Measurements from ENCODE around the gene HAPLN1. TPM values are rescaled to one million over a fixed set of nuclear protein-coding genes. Genes with fewer than 3 reads are reported as not detected.
"Not testable (repeated sequence)": the region's sequence is repeated elsewhere in the genome, so short reads cannot be mapped to it uniquely, and the experiment has no call there.

The HAPLN1 gene
- not detected in 2 replicates for total RNA-seq

DNA sequence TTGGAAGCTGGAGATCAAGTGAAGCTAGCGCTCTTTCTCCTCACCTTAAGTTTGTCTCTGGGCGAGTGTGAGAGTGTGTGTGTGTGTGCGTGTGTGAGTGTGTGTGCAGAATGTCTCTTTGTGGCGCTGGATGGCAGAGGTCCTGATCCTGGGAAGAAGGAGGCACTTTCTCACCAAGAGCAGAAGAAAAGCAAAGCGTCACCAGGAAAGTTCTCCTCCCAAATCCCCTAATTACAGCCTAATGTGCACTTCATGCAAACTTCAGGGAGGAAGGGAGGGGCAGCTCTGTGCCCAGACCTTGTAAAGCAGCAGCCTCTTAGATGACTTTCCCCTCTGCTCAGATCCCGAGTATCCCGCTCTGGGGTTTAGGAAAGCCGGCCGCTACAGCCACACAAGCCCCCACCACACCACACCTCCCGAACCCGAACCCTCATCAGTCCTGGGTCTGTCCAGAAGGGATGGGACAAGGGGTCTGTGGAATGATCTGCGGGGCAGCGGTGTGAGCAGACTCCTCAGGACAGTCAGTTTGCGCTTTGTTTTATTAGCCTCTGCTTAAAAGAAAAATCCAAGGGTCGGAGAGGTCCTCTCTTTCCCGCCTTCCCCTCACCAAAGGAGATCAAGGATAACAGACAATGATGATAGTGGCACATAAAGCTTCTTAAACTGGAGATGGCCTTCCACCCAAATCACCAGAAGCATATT, at the start of gene HAPLN1:
Gene HAPLN1, minus strand, starts transcription at position 20 of the 702 bp plus-strand sequence. CDS start 47,332 bp downstream, outside the sequence.
- no peak for DNase-seq (ENCODE audit: low read depth, low spot score)

DNA sequence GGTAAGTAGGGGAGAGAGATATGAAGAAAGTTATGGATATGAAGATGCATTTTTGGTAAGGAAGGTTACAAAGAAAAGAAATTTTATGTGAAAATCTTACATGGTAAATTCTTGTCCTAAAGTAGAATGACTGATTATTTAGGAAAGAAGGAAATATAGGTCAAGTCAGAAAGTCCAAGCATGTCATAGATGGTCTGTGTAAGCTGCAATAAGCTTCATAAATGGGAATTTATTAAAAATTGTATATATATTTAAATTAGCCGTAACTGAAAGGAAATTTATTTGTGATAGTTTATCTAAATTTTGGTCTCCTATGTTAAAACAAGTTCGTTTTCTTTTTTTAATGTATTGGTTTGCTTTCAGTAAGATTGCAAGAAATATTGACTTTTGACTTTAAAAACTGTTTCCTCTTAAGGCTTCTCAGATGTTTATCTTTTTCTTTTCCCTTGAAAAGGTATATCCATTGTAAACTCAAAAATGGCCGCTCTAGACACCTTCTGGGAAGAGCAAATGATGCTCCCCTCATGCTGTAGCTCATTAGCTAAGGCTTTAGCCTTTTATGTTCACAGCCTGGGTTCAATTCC, 46.8 kb upstream of the HAPLN1 start:
- no peak for DNase-seq (ENCODE audit: low read depth, low spot score)

DNA sequence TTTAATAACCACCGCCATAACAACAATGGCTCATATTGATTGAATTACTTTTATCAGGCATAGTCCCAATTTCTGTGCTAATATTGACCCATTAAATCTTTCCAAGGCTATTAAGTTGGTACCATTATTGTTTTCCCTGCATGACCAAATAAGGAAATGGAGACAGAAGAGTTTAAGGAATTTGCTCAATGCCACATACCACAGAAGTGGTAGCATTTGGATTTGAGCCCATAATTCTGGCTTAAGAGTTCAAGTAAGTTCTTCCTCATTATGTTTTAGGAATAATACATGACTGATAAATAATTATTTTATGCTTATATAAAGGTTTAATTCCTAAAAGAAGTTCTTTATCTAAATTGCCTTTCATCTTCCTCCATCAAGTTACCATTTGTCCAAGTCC, 43.4 kb upstream of the HAPLN1 start:
- DNase-seq (ENCODE audit: low read depth, low spot score) = no peak

DNA sequence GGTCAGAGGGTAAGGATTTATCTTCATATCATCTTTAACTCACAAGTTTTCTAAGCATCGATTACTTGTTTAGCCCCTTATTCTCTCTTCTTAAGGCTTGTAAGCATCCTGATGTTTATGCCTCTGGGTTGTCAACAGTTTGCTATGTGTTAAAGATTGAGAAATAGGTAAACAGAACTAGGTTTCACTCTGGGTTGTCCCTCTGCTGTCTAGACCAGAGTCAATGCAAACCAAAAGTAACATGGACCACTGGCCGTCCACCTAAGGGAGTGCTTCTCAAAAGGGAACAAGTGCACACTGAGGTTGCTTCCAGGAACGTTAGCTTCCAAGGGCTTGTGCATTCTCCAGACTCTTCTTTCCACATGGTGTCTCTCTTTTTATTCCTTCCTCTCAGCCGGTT, 39.9 kb upstream of the HAPLN1 start:
- DNase-seq (ENCODE audit: low read depth, low spot score) = no peak

DNA sequence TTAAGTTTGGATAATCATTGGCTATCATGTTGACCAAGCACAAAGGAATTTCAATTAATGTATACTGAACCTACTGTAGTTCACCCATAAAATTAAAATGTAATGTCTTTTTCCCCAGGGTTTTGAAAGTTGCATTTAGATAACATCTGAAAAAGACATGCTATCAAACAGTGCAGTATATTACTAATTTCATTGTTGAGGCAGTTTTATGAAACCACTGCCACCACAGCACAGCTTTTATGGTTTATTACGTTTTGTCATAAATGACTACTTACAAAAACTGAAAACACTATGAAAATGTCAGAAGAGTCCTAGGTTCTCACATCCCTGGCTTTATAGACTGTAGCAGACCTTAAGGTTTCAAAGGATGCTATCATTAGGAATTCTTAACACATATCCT, 32.0 kb upstream of the HAPLN1 start:
- DNase-seq (ENCODE audit: low read depth, low spot score) = no peak

DNA sequence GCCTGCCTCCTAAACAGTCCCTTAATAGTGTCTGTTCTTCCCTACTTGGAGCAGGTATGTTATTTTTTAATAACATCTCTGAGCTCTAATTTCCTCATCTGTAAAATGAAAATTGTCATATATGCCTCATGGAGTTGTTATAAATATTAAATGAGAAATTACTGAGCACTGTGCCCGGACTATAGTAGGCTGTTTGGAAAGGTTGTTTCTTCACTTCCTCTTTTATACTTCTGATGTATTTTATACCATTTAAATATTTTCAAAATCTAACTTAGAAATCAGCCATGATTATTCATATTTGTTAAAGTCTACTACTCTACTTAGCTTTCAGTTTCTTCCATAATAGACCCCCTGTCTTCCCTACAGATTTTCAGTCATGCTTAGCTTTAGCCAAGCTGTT, 30.5 kb upstream of the HAPLN1 start:
- no peak for DNase-seq (ENCODE audit: low read depth, low spot score)

DNA sequence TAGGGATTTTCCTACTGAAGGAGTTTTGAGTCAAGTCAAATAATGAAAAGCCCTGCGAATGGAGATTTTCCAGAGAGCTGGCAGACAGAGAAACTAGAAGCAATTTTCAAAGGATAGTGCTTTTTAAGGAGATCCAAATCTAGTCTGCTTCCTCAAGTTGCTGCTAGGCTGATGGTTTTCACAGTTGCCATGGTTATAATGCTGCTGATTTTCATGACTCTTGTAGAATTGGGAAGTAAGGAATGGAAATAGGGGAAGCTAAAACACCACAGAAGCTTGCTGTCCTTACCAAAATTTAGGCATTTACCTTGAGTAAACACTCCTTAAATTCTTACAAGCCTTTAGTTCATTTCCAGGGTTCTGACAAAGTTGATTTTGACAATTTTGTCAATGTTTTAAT, 30.1 kb upstream of the HAPLN1 start:
- no peak for DNase-seq (ENCODE audit: low read depth, low spot score)

DNA sequence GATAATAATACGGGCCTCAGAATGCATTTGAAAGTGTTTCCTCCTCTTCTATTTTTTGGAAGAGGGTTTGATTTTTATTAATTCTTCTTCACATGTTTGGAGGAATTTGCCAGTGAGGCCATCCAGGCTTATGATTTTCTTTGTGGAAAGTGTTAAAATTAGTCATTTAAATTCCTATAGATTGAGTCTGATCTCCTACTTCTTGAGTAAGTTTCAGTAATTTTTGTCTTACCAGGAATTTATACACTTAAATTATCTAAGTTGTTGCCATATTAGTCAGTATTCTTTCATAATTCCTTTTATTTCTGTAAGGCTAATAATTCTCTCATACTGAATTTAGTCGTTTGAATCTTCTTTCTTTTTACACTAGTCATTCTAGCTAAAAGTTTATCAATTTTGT, 25.2 kb upstream of the HAPLN1 start:
- DNase-seq (ENCODE audit: low read depth, low spot score) = no peak

DNA sequence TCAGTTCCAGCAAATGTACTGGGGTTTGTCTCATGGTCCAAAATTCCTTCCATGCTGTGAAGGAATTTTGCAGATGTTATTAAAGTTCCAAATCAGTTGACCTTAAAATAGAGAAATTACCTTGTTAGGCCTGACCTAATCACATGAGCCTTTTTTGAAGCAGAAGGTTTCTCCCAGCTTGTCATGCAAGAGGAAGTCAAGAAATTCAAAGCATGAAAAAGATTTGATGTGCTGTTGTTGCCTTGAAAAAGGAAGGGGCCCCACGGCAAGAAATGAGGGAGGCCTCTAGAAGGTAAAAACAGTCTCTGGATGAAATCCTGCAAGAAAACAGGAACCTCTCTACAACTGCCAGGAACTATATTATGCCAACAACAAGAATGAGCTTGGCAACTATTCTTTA, 24.2 kb upstream of the HAPLN1 start:
- DNase-seq (ENCODE audit: low read depth, low spot score) = no peak

DNA sequence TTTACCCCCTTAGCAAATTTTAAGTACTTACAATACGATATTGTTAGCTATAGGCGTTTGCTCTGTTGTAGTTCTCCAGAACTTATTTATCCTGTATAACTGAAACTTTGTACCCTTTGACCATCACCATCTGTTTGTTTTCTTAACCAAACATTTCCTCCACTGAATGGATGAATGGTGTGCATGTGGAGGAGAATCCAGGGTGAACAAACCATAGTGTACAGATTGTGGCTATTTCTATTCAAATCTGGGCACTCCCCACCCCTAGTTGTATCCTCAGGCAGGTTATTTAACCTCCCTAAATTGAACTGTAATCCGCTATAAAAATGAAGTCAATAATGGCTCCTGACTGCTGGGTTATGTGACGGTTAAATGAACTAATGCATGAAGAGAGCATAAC, 21.4 kb upstream of the HAPLN1 start:
- DNase-seq (ENCODE audit: low read depth, low spot score) = no peak

DNA sequence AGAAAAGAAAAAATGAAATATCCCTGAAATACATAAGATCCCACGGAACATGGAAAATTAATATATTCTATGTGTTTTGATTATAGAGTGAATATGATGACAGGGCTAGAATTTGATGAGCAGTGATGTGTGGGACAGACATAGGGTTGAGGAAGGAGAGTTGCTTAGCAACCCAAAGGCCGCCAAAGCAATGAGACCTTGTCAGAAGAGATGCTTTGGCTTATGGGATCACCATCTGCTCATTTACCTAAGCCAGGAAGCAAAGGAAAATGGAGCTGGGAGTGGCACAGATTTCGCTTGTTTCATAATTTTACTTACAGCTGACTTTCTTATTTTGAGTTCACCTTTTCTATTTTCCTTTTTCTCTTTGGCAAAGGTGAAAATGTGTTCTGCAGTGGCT, 20.9 kb upstream of the HAPLN1 start:
- DNase-seq (ENCODE audit: low read depth, low spot score) = no peak

DNA sequence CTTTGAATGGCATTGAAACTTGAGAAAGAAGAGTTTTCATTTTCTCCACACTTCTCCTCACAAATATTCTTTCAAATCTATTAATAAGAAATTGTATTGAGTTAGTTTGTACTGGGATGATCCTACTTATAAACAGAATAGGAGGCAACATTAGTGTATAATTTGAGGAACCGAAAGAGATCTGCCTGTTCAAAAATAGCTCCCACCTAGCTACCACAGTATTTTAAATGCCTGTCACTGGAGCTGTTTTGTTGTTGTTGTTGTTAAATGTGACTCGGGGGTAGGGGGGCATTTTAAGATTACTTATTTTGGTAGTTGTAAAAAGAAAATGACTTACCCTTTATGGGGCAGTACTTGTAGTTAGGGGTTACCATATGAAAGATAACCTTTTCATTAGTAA, 20.1 kb upstream of the HAPLN1 start:
- no peak for DNase-seq (ENCODE audit: low read depth, low spot score)

DNA sequence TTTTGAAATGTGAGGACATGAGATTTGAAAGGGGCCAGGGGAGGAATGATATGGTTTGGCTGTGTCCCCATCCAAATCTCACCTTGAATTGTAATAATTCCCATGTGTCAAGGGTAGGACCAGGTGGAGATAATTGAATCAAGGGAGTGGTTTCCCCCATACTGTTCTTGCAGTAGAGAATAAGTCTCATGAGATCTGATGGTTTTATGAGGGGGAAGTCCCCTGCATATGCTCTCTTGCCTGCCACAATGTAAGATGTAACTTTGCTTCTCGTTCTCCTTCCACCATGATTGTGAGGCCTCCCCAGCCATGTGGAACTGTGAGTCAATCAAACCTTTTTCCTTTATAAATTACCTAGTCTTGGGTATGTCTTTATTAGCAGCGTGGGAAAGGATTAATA, 15.5 kb upstream of the HAPLN1 start:
- DNase-seq (ENCODE audit: low read depth, low spot score) = not testable (repeated sequence)

DNA sequence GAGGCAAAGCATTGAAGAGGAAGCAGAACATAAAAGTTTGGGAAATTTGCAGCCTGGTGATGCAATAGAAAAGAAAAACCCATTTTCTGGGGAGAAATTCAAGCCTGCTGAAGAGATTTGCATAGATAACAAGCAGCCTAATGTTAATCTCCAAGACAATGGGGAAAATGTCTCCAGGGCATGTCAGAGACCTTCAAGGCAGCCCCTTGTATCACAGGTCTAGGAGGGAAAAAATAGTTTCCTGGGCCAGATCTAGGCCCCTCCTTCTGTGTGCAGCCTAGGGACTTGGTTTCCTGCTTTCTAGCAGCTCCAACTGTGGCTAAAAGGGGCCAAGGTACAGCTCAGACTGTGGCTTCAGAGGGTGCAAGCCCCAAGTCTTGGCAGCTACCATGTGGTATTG, 14.4 kb upstream of the HAPLN1 start:
- not testable (repeated sequence) for DNase-seq (ENCODE audit: low read depth, low spot score)

DNA sequence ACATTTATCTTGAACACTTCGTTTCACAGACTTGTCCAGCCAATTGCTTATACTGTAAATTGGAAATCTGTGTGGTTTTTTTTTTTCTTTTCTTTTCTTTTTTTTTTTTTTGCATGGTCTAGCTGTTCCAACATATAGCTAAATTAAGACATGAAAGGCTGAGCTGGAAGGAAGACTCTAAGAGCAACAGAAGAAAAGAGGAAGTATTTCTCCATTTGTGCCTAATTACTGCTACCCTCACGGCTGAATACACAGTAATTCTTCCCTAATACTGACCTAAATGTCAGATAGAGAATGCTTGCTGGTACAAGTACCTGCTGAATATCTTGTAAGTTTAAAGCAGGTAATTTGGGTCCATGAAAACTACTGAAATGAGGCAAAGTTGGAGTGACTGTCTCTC, 11.0 kb upstream of the HAPLN1 start:
- no peak for DNase-seq (ENCODE audit: low read depth, low spot score)

DNA sequence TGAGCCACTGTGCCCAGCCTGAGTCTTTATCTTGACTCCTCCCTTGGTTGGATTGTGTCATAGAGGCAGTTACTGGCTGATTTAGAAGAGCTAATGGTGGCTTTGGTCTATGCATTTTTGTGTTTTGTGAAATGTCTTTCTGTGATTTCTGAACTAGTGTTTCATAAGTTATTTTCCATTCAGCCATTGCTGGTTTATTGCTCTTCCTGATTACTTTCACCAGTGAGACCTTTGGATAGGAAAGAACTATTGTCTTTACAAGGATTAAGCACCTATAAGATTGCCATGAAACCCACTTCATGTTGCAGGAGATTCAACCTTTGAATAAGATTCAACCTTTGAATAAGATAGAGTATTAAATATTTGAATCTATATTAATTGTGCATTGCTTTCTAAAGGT, 8.7 kb upstream of the HAPLN1 start:
- DNase-seq (ENCODE audit: low read depth, low spot score) = no peak

DNA sequence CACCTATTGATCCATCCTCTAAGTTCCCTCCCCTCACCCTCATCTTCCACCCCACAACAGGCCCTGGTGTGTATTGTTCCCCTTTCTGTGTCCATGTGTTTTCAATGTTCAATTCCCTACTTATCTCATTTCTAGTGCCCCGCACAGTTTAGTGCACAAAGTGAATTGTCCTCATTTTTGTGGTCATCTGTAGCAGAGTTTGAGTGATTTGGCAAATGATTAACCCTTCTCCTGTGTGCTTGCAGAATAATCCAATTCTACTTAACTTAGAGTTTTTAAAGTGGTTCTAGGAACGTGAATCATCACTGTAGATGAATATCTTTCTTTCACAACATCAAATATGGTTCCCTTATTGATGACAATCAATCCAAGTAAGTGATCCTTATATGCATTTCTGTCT, 6.3 kb upstream of the HAPLN1 start:
- no peak for DNase-seq (ENCODE audit: low read depth, low spot score)

DNA sequence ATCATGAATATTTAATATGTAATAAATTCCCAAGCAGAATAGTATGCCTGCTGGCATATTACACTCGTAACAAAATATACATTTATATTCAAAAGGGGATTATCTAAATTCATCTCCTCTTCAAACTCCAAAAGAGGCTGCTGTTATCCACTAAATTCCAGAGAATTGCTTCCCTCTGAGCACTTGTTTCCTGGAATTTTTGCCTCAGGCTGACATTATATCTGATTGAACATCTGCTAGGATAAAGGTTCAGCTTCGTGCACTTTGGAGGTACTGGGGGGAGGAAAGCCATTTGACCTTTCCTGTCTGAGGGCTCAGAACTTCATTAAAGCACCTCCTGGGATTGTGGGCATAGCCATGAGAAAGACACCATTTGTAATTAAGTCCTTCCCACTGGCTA, 4.3 kb upstream of the HAPLN1 start:
- DNase-seq (ENCODE audit: low read depth, low spot score) = no peak

DNA sequence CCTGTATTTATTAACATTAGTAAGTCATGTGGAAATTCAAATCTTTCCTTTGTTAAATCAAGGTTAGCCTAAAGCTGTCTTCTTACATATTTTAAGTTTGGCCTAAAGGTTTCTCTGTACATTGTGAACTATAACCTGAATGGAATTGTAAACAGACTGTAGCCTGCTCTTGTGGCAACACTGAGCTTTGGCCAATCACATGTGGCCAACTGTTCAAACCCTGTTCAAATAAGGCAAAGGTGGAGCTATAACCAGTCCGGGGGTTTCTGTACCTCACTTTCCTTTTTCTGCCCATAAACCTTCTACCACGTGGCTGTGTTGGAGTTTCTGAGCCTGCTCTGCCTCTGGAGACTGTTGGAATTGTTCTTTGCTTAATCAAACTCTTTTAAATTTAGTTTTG, 3.3 kb upstream of the HAPLN1 start:
- DNase-seq (ENCODE audit: low read depth, low spot score) = no peak

DNA sequence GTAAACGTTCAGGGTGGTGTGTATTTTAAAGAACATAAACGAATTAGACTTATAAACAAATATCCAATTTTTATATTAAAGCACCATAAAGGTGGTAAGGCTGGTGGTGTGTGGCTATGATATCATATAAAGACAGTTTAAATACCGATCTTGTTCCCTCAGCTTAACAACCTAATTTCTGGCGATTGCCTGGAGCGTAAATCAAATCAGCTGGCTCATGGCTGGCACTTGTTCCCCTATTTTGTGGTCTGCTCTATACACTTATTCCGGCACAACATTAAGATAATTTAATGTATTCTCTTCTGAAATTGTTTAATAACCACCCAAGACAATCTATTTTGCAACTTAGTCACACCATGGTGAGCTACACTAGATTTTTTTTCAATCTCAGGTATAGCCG, 2.4 kb upstream of the HAPLN1 start:
- DNase-seq (ENCODE audit: low read depth, low spot score) = no peak

DNA sequence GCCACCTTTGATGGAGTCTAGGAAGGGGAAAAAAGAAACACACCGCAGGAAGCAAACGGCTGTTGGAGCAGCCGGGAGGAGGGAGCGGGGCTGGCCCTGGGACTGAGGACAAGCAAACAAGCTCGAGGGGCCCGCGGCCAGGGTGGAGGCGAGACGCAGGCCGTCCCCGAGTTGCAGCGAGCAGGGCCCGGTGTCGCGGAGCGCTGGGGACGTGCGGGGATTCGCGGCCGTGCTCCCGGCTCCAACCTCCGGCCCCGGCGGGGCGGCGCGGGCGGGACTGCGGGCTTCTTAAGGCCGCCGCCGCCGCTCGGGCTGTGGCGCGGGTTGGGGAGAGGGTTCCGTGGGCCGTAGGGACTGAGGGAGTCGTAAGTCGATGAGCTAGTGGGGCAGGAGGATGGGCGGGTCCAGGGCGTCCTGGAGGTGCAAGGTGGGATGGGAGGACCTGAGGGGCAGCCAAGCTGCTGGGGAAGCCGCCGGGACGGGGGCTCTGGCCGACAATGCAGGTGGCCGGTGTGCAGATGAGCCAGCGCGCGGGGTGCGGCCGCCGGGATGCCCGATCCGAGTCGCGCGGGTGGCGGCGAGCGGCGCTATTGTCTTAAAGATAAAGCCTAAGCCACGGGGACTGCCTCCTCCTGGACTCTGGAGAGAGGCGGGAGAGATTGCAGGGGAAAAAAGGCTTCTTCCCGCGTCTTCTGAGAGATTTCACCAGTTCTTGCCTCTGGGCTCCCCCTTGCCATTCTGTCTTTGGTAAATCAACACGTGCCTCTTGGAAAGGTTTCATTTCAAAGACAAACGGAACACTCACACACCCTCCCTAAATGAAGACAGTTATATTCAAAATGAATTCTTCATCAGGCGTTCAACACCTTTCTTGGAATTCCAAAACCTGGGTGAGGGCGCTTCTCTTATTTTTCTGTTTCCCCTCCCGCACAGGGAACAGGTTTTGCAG, 1.6 kb upstream of the HAPLN1 start:
- no peak for DNase-seq (ENCODE audit: low read depth, low spot score)

DNA sequence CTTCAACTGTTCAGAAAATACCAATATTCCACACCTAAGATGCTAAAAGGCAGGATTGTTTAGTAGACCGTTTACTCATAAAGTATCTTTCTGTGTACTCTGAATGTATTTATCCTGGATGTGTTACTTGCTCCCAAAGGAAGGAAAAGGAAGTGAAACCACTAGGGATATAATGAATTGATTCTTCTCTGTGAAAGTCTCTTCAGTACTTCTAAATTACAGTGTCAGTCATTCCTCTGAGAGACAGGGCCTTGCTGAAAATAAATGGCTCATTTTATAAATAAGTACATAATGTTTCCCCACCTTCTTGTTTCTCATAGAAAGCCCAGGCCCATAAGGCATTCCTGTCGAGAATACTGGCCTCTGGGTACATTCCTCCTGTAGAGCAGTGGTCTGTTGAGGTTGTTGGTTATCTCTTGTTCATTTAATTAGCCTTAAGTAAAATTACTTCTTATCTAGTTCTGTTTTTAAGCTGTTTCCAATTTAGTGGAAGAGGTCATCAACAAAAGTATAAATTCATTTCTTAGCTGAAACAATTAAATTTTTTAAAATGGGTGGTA, 1.6 kb downstream of the HAPLN1 start:
- no peak for DNase-seq (ENCODE audit: low read depth, low spot score)

All from pulmonary artery endothelial cell (primary cell).